KBM-7 (cell line): ENCODE results near the gene TGM6.

ENCODE experiments used
- DNase-seq: peaks from one replicate; pipeline ENCODE4 v3.0.0-alpha.2; 2015
- in situ Hi-C: fragments of 300-500 bp; cut with MboI; formaldehyde crosslinking; loops from 2 replicates; pipeline ENCODE4 v1.14.3; 2020; ENCODE audit warnings: low sequenced_read_pairs, low pct_unique_long_range_greater_than_20kb, mixed read lengths

The TGM6 gene

GRCh38 chr20:2361035-2361593, 19.6 kb upstream of the TGM6 start:
- no peak for DNase-seq

GRCh38 chr20:2363187-2363586, 17.5 kb upstream of the TGM6 start:
- DNase-seq = no peak
- in situ Hi-C loops = no loop called here

More at GRCh38 chr20:2361035-2361593, 19.6 kb upstream of the TGM6 start:
- in situ Hi-C loops = no loop called here

- in situ Hi-C loops = no loop called here
- DNase-seq = no peak
Measured at GRCh38 chr20:2363587-2363986, 17.1 kb upstream of the TGM6 start.

GRCh38 chr20:2364044-2364443, 16.7 kb upstream of the TGM6 start:
- in situ Hi-C loops = no loop called here
- DNase-seq = no peak

GRCh38 chr20:2365091-2365490, 15.6 kb upstream of the TGM6 start:
- no peak for DNase-seq
- in situ Hi-C loops = no loop called here

GRCh38 chr20:2365666-2366065, 15.0 kb upstream of the TGM6 start:
- no peak for DNase-seq
- in situ Hi-C loops = no loop called here

- in situ Hi-C loops = no loop called here
- no peak for DNase-seq
Measured at GRCh38 chr20:2368621-2369020, 12.1 kb upstream of the TGM6 start.

GRCh38 chr20:2373098-2373497, 7.6 kb upstream of the TGM6 start:
- in situ Hi-C loops = no loop called here

GRCh38 chr20:2374346-2375125, 6.2 kb upstream of the TGM6 start:
- in situ Hi-C loops = no loop called here
- no peak for DNase-seq

More at GRCh38 chr20:2373098-2373497, 7.6 kb upstream of the TGM6 start:
- no peak for DNase-seq

- in situ Hi-C loops = no loop called here
- DNase-seq = no peak
Measured at GRCh38 chr20:2378893-2379292, 1.8 kb upstream of the TGM6 start.

GRCh38 chr20:2379511-2380229, 1.0 kb upstream of the TGM6 start:
- DNase-seq = peak; percentile 82
- in situ Hi-C loops = no loop called here

GRCh38 chr20:2381303-2381702, 602 bp downstream of the TGM6 start:
- DNase-seq = no peak
- in situ Hi-C loops = no loop called here

GRCh38 chr20:2382833-2383232, 2.1 kb downstream of the TGM6 start:
- in situ Hi-C loops = no loop called here
- no peak for DNase-seq

GRCh38 chr20:2385026-2385425, 4.3 kb downstream of the TGM6 start:
- in situ Hi-C loops = no loop called here
- DNase-seq = no peak

- in situ Hi-C loops = no loop called here
- no peak for DNase-seq
Measured at GRCh38 chr20:2385496-2385895, 4.8 kb downstream of the TGM6 start.

GRCh38 chr20:2386516-2387179, 5.9 kb downstream of the TGM6 start:
- DNase-seq = no peak
- in situ Hi-C loops = no loop called here

GRCh38 chr20:2387180-2387577, 6.5 kb downstream of the TGM6 start:
- in situ Hi-C loops = no loop called here
- DNase-seq = peak; percentile 89

- in situ Hi-C loops = no loop called here
Measured at GRCh38 chr20:2387580-2387979, 6.9 kb downstream of the TGM6 start.

GRCh38 chr20:2390951-2391675, 10.4 kb downstream of the TGM6 start:
- no peak for DNase-seq
- in situ Hi-C loops = no loop called here

More at GRCh38 chr20:2387580-2387979, 6.9 kb downstream of the TGM6 start:
- no peak for DNase-seq
